Measurements from ENCODE around the gene KCNMA1. TPM values are rescaled to one million over a fixed set of nuclear protein-coding genes. Genes with fewer than 3 reads are reported as not detected.

Gene KCNMA1
- total RNA-seq, 1 experiment from 2014 or later: 0.70 TPM

DNA sequence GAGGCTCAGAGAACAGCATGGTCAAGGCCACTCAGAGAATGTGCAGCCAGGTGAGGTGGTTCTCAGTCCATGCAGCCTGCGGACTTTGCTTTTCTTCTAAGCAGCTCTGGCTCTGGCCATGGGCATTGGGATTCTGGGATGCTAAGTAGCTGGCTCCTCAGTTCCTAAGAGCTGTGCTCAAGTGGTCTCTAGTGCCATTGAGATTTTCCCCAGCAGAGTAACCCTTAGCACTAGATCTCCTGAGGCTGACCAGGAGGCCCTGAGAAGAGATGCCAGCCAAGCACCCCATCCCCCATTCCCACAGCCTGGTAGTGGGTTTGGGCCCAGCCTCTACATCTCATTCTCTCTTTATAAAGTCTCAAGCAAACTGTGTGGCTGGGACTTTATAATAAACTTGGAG lies 77.1 kb downstream of the KCNMA1 start:
- no peak overlapping the region for H2AFZ ChIP-seq
- peak in 1 of 2 experiments; percentile 25 for DNase-seq
- BruUV-seq (replicated peaks): no TSS peak
- CTCF ChIA-PET: no interaction called here
- H3K27me3 ChIP-seq (ENCODE audit: insufficient read depth, low read depth): no peaks in the 10 kb centered on the region
- no peaks in the 10 kb centered on the region for H3K36me3 ChIP-seq (ENCODE audit: low read depth)
- no peaks in the 10 kb centered on the region for H3K9me3 ChIP-seq (ENCODE audit: insufficient read depth, low read depth)
- TF ChIP-seq, protein P1, sequence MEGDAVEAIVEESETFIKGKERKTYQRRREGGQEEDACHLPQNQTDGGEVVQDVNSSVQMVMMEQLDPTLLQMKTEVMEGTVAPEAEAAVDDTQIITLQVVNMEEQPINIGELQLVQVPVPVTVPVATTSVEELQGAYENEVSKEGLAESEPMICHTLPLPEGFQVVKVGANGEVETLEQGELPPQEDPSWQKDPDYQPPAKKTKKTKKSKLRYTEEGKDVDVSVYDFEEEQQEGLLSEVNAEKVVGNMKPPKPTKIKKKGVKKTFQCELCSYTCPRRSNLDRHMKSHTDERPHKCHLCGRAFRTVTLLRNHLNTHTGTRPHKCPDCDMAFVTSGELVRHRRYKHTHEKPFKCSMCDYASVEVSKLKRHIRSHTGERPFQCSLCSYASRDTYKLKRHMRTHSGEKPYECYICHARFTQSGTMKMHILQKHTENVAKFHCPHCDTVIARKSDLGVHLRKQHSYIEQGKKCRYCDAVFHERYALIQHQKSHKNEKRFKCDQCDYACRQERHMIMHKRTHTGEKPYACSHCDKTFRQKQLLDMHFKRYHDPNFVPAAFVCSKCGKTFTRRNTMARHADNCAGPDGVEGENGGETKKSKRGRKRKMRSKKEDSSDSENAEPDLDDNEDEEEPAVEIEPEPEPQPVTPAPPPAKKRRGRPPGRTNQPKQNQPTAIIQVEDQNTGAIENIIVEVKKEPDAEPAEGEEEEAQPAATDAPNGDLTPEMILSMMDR (conservative IDR thresholded peaks at IDR 0.05): no peak
- TF ChIP-seq EZH2 (IDR thresholded peaks at IDR 0.05; ENCODE audit: low read depth): no peak
- no peaks in the 10 kb centered on the region for H3K9me2 ChIP-seq (ENCODE audit: insufficient read depth)
- peaks cover 14% of the 10 kb centered on the region; the same call in 1 of the 2 replicates for H3F3A ChIP-seq (ENCODE audit: insufficient read depth, low read depth)
- H4K20me1 ChIP-seq (ENCODE audit: insufficient read depth): no peaks in the 10 kb centered on the region; the same call in 1 of the 2 replicates
- POLR2A ChIA-PET (ENCODE audit: unreplicated experiment): no interaction called here
- no peak overlapping the region for H3K4me3 ChIP-seq
- intact Hi-C loops (cut with micrococcal nuclease; ENCODE audit: unreplicated experiment): no loop called here
- no peak overlapping the region for H3K27ac ChIP-seq
- peaks cover 20% of the 10 kb centered on the region for H3K4me1 ChIP-seq (replicated peaks; ENCODE audit: insufficient read depth)
- no peaks in the 10 kb centered on the region for H3K79me2 ChIP-seq (ENCODE audit: low read depth)
- H3K4me2 ChIP-seq: no peak overlapping the region

DNA sequence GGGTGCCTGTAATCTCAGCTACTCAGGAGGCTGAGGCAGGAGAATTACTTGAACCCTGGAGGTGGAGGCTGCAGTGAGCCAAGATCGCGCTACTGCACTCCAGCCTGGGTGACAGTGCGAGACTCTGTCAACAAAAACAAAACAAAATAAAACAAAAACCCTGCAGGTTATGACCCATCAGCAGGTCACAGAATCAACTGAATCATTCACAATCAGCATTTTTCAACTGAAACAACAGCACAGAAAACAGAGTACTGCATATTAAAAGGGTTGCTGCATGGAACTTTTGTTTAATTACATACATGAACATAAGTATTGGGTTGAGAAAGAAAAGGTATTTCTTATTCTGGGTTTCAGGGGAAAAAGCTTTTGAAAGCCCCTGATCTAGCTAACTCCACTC lies 77.6 kb downstream of the KCNMA1 start:
- Histone ChIP-seq H2AFZ (no peak overlapping the region), H3K4me3 (no peak overlapping the region), H3K36me3 (ENCODE audit: low read depth) (no peaks in the 10 kb centered on the region), H3K9me3 (ENCODE audit: insufficient read depth, low read depth) (no peaks in the 10 kb centered on the region), H3K27me3 (ENCODE audit: insufficient read depth, low read depth) (no peaks in the 10 kb centered on the region), H3F3A (ENCODE audit: insufficient read depth, low read depth) (peaks cover 10% of the 10 kb centered on the region; the same call in 1 of the 2 replicates), H3K79me2 (ENCODE audit: low read depth) (no peaks in the 10 kb centered on the region), H3K4me1 (replicated peaks; ENCODE audit: insufficient read depth) (peaks cover 16% of the 10 kb centered on the region), H4K20me1 (ENCODE audit: insufficient read depth) (no peaks in the 10 kb centered on the region; the same call in 1 of the 2 replicates), H3K27ac (no peak overlapping the region), H3K9me2 (ENCODE audit: insufficient read depth) (no peaks in the 10 kb centered on the region), H3K4me2 (no peak overlapping the region)
- intact Hi-C loops (cut with micrococcal nuclease; ENCODE audit: unreplicated experiment): no loop called here
- TF ChIP-seq, protein P1 (conservative IDR thresholded peaks at IDR 0.05): no peak
- no peak for TF ChIP-seq EZH2 (IDR thresholded peaks at IDR 0.05; ENCODE audit: low read depth)
- ChIA-PET POLR2A (ENCODE audit: unreplicated experiment) (no interaction called here), CTCF (no interaction called here)
- DNase-seq: no peak
- no TSS peak for BruUV-seq (replicated peaks)

DNA sequence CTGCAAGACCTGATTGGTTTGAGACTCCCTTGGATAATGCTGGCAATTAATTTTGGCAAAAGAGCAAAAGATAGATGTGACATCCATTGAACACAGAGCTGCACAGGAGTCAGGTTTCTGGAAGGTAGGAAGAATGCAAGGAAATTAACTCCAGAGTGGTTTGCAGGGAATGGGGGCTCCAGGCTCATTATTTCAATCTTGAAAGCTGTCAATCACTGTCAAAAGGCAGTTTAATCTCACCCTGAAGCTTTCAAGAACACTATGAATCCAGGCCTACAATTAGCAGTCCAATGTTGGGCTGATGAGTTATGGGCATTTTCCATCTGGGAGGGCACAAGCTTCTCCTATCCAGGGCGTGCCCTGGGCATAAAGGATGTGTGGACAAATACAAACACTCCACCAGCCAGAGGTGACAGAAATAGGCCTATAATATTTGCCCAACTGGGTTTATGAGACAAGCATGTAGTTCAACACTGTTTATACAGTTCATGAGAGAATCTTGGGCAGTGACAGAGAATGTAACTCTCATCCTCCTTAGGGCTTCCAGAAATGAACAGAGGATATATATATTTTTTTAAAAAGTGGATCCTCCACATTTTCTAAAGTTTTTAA lies 80.5 kb downstream of the KCNMA1 start:
- Histone ChIP-seq H3K27ac (no peak overlapping the region), H3F3A (ENCODE audit: insufficient read depth, low read depth) (no peaks in the 10 kb centered on the region), H3K9me2 (ENCODE audit: insufficient read depth) (no peaks in the 10 kb centered on the region), H3K9me3 (ENCODE audit: insufficient read depth, low read depth) (no peaks in the 10 kb centered on the region), H3K4me3 (no peak overlapping the region), H3K4me2 (no peak overlapping the region), H3K36me3 (ENCODE audit: low read depth) (no peaks in the 10 kb centered on the region), H2AFZ (no peak overlapping the region), H4K20me1 (ENCODE audit: insufficient read depth) (no peaks in the 10 kb centered on the region; the same call in 1 of the 2 replicates), H3K79me2 (ENCODE audit: low read depth) (no peaks in the 10 kb centered on the region), H3K27me3 (ENCODE audit: insufficient read depth, low read depth) (no peaks in the 10 kb centered on the region), H3K4me1 (replicated peaks; ENCODE audit: insufficient read depth) (no peaks in the 10 kb centered on the region)
- no peak for DNase-seq
- ChIA-PET CTCF (no interaction called here), POLR2A (ENCODE audit: unreplicated experiment) (interaction anchor here (0.6 kb wide), 1 partner anchor 18 kb away, joined by 3 read pairs; no protein-coding TSS in a partner anchor)
- no TSS peak for BruUV-seq (replicated peaks)
- no peak for TF ChIP-seq EZH2 (IDR thresholded peaks at IDR 0.05; ENCODE audit: low read depth)
- TF ChIP-seq, protein P1 (conservative IDR thresholded peaks at IDR 0.05): no peak
- intact Hi-C loops (cut with micrococcal nuclease; ENCODE audit: unreplicated experiment): no loop called here

Data from PC-9 (cell line).